Loucy (cell line): ENCODE results near the gene ZDHHC14.

ENCODE experiments used
- CTCF ChIP-seq: fragments of 200-600 bp; sonication (generic); conservative IDR thresholded peaks from 2 replicates; pipeline ENCODE4 v1.5.1; 2014; ENCODE audit warnings: mild to moderate bottlenecking, antibody characterized with exemption, low read length
- EZH2phosphoT487 ChIP-seq: fragments of 200-600 bp; IDR thresholded peaks from 2 replicates; pipeline ENCODE4 v1.6.1; 2018; ENCODE audit warnings: antibody characterized with exemption, mild to moderate bottlenecking, moderate library complexity, borderline replicate concordance

GRCh38 chr6:157370755-157371154, 10.2 kb upstream of the ZDHHC14 start:
- TF ChIP-seq CTCF (no peak), EZH2phosphoT487 (no peak)
